ENCODE results near the gene ZSWIM6.

Gene ZSWIM6

GRCh38 chr5:61330845-61331406, 1.1 kb upstream of the ZSWIM6 start:
- peak in 50 of 56 donors; percentile 16 to 92 (median 71) for DNase-seq

- peak in 12 of 56 donors; percentile 29 to 66 (median 53) for DNase-seq
Observed at GRCh38 chr5:61332358-61332749, 296 bp downstream of the ZSWIM6 start.

- peak in 30 of 56 donors; percentile 16 to 64 (median 42) for DNase-seq
Observed at GRCh38 chr5:61332851-61333320, 828 bp downstream of the ZSWIM6 start.

- peak in 25 of 56 donors; percentile 11 to 64 (median 47) for DNase-seq
Observed at GRCh38 chr5:61333321-61333953, 1.4 kb downstream of the ZSWIM6 start.

GRCh38 chr5:61333954-61334867, 2.2 kb downstream of the ZSWIM6 start:
- no peak for DNase-seq

GRCh38 chr5:61334868-61335615, 3.0 kb downstream of the ZSWIM6 start:
- DNase-seq: peak in 2 of 56 donors; percentile 26 to 31

GRCh38 chr5:61339764-61340163, 7.7 kb downstream of the ZSWIM6 start:
- no peak for DNase-seq

- no peak for DNase-seq
Observed at GRCh38 chr5:61340775-61341361, 8.8 kb downstream of the ZSWIM6 start.

GRCh38 chr5:61342071-61342501, 10.0 kb downstream of the ZSWIM6 start:
- DNase-seq: no peak

- DNase-seq: peak in 1 of 56 donors; percentile 23
Observed at GRCh38 chr5:61344187-61344944, 12.3 kb downstream of the ZSWIM6 start.

- no peak for DNase-seq
Observed at GRCh38 chr5:61346511-61346910, 14.5 kb downstream of the ZSWIM6 start.

GRCh38 chr5:61347080-61347479, 15.0 kb downstream of the ZSWIM6 start:
- DNase-seq: no peak

- DNase-seq: no peak
Observed at GRCh38 chr5:61348447-61348846, 16.4 kb downstream of the ZSWIM6 start.

GRCh38 chr5:61349935-61350334, 17.9 kb downstream of the ZSWIM6 start:
- no peak for DNase-seq

GRCh38 chr5:61350535-61350934, 18.5 kb downstream of the ZSWIM6 start:
- no peak for DNase-seq

- no peak for DNase-seq
Observed at GRCh38 chr5:61351733-61352132, 19.7 kb downstream of the ZSWIM6 start.

GRCh38 chr5:61352180-61352579, 20.1 kb downstream of the ZSWIM6 start:
- DNase-seq: no peak

GRCh38 chr5:61352612-61353156, 20.6 kb downstream of the ZSWIM6 start:
- no peak for DNase-seq

- DNase-seq: no peak
Observed at GRCh38 chr5:61353293-61353692, 21.2 kb downstream of the ZSWIM6 start.

- no peak for DNase-seq
Observed at GRCh38 chr5:61354199-61354598, 22.1 kb downstream of the ZSWIM6 start.

Data from nucleus accumbens (tissue), 56 donors.